ENCODE measurements around the gene NRBP1.
A peak's percentile ranks its signal among the peaks of the same experiment; 100 is the strongest.

NRBP1 gene

DNA sequence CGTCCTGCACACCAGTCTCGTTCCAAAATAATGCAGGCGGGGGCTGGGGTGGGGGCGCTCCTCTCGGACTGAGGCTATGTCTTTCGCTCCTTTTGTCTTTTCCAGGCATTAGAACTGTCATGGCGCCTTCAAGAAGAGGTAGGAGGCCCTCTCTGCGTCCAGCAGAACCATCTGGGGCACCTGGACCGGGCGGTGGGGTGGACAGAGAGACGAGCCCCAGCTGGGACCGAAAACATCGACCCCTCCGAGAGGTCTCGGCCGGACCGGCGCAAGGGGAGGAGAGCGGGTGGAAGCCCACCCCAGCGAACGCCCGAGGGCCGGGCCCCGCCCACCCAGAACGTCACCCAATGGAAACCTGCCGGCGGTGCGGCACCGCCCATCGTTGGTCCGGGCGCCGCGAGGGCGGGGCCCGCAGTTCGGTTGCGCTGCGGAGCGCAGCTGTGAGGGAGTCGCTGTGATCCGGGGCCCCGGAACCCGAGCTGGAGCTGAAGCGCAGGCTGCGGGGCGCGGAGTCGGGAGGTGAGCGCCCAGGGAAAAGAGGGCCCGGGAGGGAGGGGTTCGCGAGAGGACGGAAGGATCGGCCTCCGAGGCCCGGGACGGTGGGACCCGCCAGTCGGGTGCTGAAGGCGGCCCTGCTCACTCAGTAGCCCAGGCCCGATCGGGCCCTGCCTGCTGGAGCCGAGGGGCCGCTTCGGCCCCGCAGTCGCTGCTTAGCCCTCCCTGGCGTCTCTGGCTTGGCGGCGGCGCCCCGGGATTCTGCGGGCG lies at the start of gene NRBP1:
Gene NRBP1 (plus strand): TSS at position 419 of the 765 bp plus-strand sequence. CDS start 4,643 bp downstream, outside the sequence.
- ChIA-PET CTCF (interaction anchor here (0.6 to 3.0 kb wide), 7 partner anchors 10 to 1167 kb away, joined by 3 to 15 read pairs (median 4); partner anchors contain the start of gene PPM1G), POLR2A (interaction anchor here (0.5 to 3.8 kb wide), 22 partner anchors 9 to 235 kb away, joined by 3 to 56 read pairs (median 3); partner anchors contain the start of genes CCDC121, EIF2B4, GPN1 and GTF3C2)
- Histone ChIP-seq H3K27ac (ENCODE audit: extremely low read depth, low read depth, low read length) (peak within 1 kb of the TSS; percentile 96), H3K4me1 (ENCODE audit: control insufficient read depth, insufficient read depth, low read length) (peaks cover 11% of the 10 kb centered on the region), H3K4me3 (ENCODE audit: low read depth, low read length) (peak within 1 kb of the TSS; percentile 70), H3K36me3 (ENCODE audit: control insufficient read depth in 2 of 2, insufficient read depth in 1 of 2, low read length in 2 of 2) (peaks cover 6 to 11% of the 10 kb centered on the region in 2 experiments), H3K9me3 (ENCODE audit: control insufficient read depth, insufficient read depth, low read depth, low read length) (no peaks in the 10 kb centered on the region)
- TF ChIP-seq ZNF792 (tag by site-specific recombination; IDR thresholded peaks at IDR 0.05) = no peak
- TF ChIP-seq KLF8 (tag by site-specific recombination; IDR thresholded peaks at IDR 0.05) = peak; percentile 93
- peak; percentile 82 for TF ChIP-seq KLF16 (tag by site-specific recombination; IDR thresholded peaks at IDR 0.05)
- TF ChIP-seq SP3 (tag by site-specific recombination; IDR thresholded peaks at IDR 0.05) = peak; percentile 89
- no peak for TF ChIP-seq ZNF37A (tag by site-specific recombination; IDR thresholded peaks at IDR 0.05)
- TF ChIP-seq, protein P1, sequence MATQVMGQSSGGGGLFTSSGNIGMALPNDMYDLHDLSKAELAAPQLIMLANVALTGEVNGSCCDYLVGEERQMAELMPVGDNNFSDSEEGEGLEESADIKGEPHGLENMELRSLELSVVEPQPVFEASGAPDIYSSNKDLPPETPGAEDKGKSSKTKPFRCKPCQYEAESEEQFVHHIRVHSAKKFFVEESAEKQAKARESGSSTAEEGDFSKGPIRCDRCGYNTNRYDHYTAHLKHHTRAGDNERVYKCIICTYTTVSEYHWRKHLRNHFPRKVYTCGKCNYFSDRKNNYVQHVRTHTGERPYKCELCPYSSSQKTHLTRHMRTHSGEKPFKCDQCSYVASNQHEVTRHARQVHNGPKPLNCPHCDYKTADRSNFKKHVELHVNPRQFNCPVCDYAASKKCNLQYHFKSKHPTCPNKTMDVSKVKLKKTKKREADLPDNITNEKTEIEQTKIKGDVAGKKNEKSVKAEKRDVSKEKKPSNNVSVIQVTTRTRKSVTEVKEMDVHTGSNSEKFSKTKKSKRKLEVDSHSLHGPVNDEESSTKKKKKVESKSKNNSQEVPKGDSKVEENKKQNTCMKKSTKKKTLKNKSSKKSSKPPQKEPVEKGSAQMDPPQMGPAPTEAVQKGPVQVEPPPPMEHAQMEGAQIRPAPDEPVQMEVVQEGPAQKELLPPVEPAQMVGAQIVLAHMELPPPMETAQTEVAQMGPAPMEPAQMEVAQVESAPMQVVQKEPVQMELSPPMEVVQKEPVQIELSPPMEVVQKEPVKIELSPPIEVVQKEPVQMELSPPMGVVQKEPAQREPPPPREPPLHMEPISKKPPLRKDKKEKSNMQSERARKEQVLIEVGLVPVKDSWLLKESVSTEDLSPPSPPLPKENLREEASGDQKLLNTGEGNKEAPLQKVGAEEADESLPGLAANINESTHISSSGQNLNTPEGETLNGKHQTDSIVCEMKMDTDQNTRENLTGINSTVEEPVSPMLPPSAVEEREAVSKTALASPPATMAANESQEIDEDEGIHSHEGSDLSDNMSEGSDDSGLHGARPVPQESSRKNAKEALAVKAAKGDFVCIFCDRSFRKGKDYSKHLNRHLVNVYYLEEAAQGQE (tag by site-specific recombination; IDR thresholded peaks at IDR 0.05) = no peak
- TF ChIP-seq ZNF555 (tag by site-specific recombination; conservative IDR thresholded peaks at IDR 0.05) = no peak
- TF ChIP-seq ZNF132 (tag by site-specific recombination; IDR thresholded peaks at IDR 0.05; ENCODE audit: borderline replicate concordance) = no peak
- TF ChIP-seq, protein P2, sequence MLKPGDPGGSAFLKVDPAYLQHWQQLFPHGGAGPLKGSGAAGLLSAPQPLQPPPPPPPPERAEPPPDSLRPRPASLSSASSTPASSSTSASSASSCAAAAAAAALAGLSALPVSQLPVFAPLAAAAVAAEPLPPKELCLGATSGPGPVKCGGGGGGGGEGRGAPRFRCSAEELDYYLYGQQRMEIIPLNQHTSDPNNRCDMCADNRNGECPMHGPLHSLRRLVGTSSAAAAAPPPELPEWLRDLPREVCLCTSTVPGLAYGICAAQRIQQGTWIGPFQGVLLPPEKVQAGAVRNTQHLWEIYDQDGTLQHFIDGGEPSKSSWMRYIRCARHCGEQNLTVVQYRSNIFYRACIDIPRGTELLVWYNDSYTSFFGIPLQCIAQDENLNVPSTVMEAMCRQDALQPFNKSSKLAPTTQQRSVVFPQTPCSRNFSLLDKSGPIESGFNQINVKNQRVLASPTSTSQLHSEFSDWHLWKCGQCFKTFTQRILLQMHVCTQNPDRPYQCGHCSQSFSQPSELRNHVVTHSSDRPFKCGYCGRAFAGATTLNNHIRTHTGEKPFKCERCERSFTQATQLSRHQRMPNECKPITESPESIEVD (tag by site-specific recombination; IDR thresholded peaks at IDR 0.05) = no peak
- TF ChIP-seq GLIS2 (tag by site-specific recombination; IDR thresholded peaks at IDR 0.05) = peak; percentile 84
- no peak for TF ChIP-seq IKZF3 (tag by site-specific recombination; IDR thresholded peaks at IDR 0.05)
- no peak for TF ChIP-seq ZNF391 (tag by site-specific recombination; IDR thresholded peaks at IDR 0.05; ENCODE audit: borderline replicate concordance, low read depth)
- TF ChIP-seq, protein P3, sequence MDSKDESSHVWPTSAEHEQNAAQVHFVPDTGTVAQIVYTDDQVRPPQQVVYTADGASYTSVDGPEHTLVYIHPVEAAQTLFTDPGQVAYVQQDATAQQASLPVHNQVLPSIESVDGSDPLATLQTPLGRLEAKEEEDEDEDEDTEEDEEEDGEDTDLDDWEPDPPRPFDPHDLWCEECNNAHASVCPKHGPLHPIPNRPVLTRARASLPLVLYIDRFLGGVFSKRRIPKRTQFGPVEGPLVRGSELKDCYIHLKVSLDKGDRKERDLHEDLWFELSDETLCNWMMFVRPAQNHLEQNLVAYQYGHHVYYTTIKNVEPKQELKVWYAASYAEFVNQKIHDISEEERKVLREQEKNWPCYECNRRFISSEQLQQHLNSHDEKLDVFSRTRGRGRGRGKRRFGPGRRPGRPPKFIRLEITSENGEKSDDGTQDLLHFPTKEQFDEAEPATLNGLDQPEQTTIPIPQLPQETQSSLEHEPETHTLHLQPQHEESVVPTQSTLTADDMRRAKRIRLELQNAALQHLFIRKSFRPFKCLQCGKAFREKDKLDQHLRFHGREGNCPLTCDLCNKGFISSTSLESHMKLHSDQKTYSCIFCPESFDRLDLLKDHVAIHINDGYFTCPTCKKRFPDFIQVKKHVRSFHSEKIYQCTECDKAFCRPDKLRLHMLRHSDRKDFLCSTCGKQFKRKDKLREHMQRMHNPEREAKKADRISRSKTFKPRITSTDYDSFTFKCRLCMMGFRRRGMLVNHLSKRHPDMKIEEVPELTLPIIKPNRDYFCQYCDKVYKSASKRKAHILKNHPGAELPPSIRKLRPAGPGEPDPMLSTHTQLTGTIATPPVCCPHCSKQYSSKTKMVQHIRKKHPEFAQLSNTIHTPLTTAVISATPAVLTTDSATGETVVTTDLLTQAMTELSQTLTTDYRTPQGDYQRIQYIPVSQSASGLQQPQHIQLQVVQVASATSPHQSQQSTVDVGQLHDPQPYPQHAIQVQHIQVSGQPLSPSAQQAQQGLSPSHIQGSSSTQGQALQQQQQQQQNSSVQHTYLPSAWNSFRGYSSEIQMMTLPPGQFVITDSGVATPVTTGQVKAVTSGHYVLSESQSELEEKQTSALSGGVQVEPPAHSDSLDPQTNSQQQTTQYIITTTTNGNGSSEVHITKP (tag by site-specific recombination; IDR thresholded peaks at IDR 0.05) = peak; percentile 96
- peak; percentile 33; the same call in 1 of the 2 replicates for TF ChIP-seq ZNF394 (tag by site-specific recombination; IDR thresholded peaks at IDR 0.05; ENCODE audit: borderline replicate concordance)
- TF ChIP-seq, protein P4, sequence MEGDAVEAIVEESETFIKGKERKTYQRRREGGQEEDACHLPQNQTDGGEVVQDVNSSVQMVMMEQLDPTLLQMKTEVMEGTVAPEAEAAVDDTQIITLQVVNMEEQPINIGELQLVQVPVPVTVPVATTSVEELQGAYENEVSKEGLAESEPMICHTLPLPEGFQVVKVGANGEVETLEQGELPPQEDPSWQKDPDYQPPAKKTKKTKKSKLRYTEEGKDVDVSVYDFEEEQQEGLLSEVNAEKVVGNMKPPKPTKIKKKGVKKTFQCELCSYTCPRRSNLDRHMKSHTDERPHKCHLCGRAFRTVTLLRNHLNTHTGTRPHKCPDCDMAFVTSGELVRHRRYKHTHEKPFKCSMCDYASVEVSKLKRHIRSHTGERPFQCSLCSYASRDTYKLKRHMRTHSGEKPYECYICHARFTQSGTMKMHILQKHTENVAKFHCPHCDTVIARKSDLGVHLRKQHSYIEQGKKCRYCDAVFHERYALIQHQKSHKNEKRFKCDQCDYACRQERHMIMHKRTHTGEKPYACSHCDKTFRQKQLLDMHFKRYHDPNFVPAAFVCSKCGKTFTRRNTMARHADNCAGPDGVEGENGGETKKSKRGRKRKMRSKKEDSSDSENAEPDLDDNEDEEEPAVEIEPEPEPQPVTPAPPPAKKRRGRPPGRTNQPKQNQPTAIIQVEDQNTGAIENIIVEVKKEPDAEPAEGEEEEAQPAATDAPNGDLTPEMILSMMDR (tag by site-specific recombination; IDR thresholded peaks at IDR 0.05) = peak; percentile 69
- TF ChIP-seq SCRT2 (tag by site-specific recombination; IDR thresholded peaks at IDR 0.05) = no peak
- TF ChIP-seq, protein P5, sequence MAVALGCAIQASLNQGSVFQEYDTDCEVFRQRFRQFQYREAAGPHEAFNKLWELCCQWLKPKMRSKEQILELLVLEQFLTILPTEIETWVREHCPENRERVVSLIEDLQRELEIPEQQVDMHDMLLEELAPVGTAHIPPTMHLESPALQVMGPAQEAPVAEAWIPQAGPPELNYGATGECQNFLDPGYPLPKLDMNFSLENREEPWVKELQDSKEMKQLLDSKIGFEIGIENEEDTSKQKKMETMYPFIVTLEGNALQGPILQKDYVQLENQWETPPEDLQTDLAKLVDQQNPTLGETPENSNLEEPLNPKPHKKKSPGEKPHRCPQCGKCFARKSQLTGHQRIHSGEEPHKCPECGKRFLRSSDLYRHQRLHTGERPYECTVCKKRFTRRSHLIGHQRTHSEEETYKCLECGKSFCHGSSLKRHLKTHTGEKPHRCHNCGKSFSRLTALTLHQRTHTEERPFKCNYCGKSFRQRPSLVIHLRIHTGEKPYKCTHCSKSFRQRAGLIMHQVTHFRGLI (tag by site-specific recombination; IDR thresholded peaks at IDR 0.05) = no peak; the same call in 1 of the 2 replicates
- 0 out of 2 replicates have a peak, but pooled peaks have one; percentile 36 for TF ChIP-seq ZNF423 (tag by site-specific recombination; IDR thresholded peaks at IDR 0.05)
- peak; percentile 64; the same call in 1 of the 2 replicates for TF ChIP-seq ZNF501 (tag by site-specific recombination; IDR thresholded peaks at IDR 0.05)
- no peak for TF ChIP-seq SALL2 (tag by site-specific recombination; IDR thresholded peaks at IDR 0.05; ENCODE audit: borderline replicate concordance)
- TF ChIP-seq, protein P6, sequence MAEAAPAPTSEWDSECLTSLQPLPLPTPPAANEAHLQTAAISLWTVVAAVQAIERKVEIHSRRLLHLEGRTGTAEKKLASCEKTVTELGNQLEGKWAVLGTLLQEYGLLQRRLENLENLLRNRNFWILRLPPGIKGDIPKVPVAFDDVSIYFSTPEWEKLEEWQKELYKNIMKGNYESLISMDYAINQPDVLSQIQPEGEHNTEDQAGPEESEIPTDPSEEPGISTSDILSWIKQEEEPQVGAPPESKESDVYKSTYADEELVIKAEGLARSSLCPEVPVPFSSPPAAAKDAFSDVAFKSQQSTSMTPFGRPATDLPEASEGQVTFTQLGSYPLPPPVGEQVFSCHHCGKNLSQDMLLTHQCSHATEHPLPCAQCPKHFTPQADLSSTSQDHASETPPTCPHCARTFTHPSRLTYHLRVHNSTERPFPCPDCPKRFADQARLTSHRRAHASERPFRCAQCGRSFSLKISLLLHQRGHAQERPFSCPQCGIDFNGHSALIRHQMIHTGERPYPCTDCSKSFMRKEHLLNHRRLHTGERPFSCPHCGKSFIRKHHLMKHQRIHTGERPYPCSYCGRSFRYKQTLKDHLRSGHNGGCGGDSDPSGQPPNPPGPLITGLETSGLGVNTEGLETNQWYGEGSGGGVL (tag by site-specific recombination; IDR thresholded peaks at IDR 0.05) = no peak

All from HEK293 (cell line).